Epithelial cell of alveolus of lung (primary cell): Measurements from ENCODE around the gene LILRA1. TPM values are rescaled to one million over a fixed set of nuclear protein-coding genes. Genes with fewer than 3 reads are reported as not detected.

Experiments
- total RNA-seq: library from RNA; depleted of rRNA; stranded (reverse); fragments of >200 nt; gene quantifications from 2 replicates; pipeline ENCODE4 v1.2.1, GENCODE V29; 2015

The LILRA1 gene
- total RNA-seq, result not detected in 2 replicates

DNA sequence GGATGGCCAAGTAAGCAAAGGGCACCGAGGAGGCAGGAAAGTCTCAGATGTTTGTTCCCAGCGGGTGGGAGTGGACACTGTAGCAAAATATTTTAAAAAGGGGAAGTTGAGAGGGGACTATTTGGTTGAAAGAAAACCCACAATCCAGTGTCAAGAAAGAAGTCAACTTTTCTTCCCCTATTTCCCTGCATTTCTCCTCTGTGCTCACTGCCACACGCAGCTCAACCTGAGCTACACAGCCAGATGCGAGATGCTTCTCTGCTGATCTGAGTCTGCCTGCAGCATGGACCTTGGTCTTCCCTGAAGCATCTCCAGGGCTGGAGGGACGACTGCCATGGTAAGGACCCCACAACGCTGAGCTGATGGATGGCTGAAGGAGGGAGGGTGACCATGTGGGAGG, at the start of gene LILRA1:
TSS of gene LILRA1 (plus strand) at position 188 of the 400 bp plus-strand sequence. CDS start 613 bp downstream, outside the sequence.

GRCh38 chr19:54573330-54573872, 20.0 kb upstream of the LILRA1 start, which contains the start of gene LILRA2:
Gene LILRA2 (plus strand): TSS chr19:54573790. CDS start chr19:54573879, 89 bp downstream.

GRCh38 chr19:54630262-54630661, 36.8 kb downstream of the LILRA1 start, which contains the start of gene LILRB1:
Gene LILRB1 (plus strand): TSS chr19:54630484. CDS start chr19:54631074, 590 bp downstream.

Other genes with a start within 250 kb of the LILRA1 start
- 0.08 TPM in 1 of 2 replicates, not detected in the other for gene LAIR1, start 228.7 kb upstream of the LILRA1 start, total RNA-seq
- not detected in 2 replicates for gene TTYH1, start 178.2 kb upstream of the LILRA1 start, total RNA-seq
- gene LENG8, start 144.4 kb upstream of the LILRA1 start, total RNA-seq, result 15.6 and 43.0 TPM in 2 replicates
- 6.3 TPM in 2 replicates for gene LENG9, start 129.9 kb upstream of the LILRA1 start, total RNA-seq
- 56.0 and 60.0 TPM in 2 replicates for gene CDC42EP5, start 120.3 kb upstream of the LILRA1 start, total RNA-seq
- not detected in 2 replicates for gene LAIR2, start 90.8 kb upstream of the LILRA1 start, total RNA-seq
- not detected in 2 replicates for gene LILRA2, start 19.8 kb upstream of the LILRA1 start, total RNA-seq
- not detected in 2 replicates for gene LILRB1, start 36.9 kb downstream of the LILRA1 start, total RNA-seq
- not detected in 2 replicates for gene LILRB4, start 69.4 kb downstream of the LILRA1 start, total RNA-seq
- gene KIR3DL3, start 130.8 kb downstream of the LILRA1 start, total RNA-seq, result not detected in 2 replicates
- gene KIR2DL3, start 144.9 kb downstream of the LILRA1 start, total RNA-seq, result not detected in 2 replicates
- gene KIR2DL1, start 176.2 kb downstream of the LILRA1 start, total RNA-seq, result not detected in 2 replicates
- gene KIR2DL4, start 210.0 kb downstream of the LILRA1 start, total RNA-seq, result not detected in 2 replicates
- gene KIR3DL1, start 222.8 kb downstream of the LILRA1 start, total RNA-seq, result not detected in 2 replicates
- not detected in 2 replicates for gene KIR2DS4, start 239.0 kb downstream of the LILRA1 start, total RNA-seq